ENCODE results near the gene F10. TPM values are rescaled to one million over a fixed set of nuclear protein-coding genes. Genes with fewer than 3 reads are reported as not detected.
"Not testable (repeated sequence)": the region's sequence is repeated elsewhere in the genome, so short reads cannot be mapped to it uniquely, and the experiment has no call there.

Gene F10
- total RNA-seq, 1 donor from 2014 or later = not detected

- not testable (repeated sequence) for DNase-seq (ENCODE audit: low spot score); H3K4me1 Mint-ChIP-seq (ENCODE audit: low read depth); H3K27ac Mint-ChIP-seq; H3K4me3 Mint-ChIP-seq; H3K36me3 Mint-ChIP-seq (ENCODE audit: low read depth); H3K27me3 Mint-ChIP-seq (ENCODE audit: insufficient read depth); H3K9me3 Mint-ChIP-seq
- intact Hi-C loops (cut with micrococcal nuclease) = loop anchor here (10.0 kb wide), 1 partner anchor 168 kb away; no protein-coding TSS in a partner anchor
Observed at GRCh38 chr13:113112475-113112874, 10.1 kb upstream of the F10 start.

DNA sequence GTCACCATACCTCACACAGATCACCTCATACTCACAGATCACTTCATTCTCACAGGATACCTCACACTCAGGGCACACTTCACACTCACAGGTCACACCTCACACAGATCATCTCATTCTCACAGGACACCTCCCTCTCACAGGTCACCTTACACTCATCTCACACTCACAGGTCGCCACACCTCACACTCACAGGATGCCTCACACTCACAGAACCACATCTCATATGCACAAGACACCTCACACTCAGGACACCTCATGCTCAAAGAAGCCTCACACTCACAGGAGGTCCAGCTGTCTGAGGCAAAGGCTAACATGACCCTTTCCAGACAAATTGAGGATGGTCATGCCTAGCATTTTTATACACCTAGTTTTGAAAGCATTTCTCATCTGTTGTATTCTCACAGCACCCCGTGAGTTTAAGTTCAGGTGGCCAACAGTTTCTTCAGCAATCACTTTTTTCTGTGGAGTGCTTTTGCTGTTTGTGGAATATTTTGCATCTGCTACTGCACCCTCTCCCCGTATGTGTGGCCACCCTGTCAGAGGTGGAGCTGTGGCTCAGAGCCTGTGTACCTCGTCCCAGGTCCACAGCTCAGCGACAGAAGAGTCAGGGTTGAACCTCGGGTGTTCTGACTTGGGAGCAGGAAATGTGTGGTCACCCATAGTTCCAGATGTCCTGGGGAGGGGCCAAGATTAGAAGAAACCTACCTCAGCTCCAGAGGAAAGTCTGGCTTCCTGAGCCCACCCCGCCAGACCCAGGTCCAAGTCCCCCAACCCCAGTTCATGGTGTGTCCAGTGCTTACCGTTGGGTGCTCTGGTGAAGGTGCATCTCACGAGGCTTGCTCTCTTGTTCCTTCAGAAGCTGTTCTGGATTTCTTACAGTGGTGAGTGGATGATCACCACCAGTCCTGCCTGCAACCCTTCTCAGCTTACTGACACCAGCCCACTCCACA, 9.4 kb upstream of the F10 start:
- Mint-ChIP-seq H3K36me3 (ENCODE audit: low read depth) (no peaks in the 10 kb centered on the region), H3K4me3 (no peak overlapping the region), H3K4me1 (ENCODE audit: low read depth) (no peaks in the 10 kb centered on the region), H3K27ac (no peak overlapping the region), H3K9me3 (no peaks in the 10 kb centered on the region), H3K27me3 (ENCODE audit: insufficient read depth) (peaks cover 6% of the 10 kb centered on the region)
- DNase-seq (ENCODE audit: low spot score) = no peak
- intact Hi-C loops (cut with micrococcal nuclease) = loop anchor here (10.0 kb wide), 1 partner anchor 168 kb away; no protein-coding TSS in a partner anchor

DNA sequence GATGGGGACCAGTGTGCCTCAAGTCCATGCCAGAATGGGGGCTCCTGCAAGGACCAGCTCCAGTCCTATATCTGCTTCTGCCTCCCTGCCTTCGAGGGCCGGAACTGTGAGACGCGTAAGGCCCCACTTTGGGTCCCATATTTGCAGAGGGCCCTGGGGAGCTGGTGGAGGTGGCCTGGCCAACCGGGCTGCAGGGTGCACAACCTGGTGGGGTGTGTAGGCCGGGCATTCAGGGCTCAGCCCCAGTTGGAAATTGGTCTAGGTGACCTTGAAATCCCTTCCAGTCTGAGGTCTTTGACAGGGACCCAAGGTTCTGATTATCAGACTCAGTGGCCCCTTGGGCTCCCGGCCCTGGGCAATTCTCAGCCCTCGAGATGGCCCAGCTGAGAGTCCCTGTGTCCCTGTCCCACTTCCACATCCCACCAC, 8.7 kb upstream of the F10 start:
- peaks cover 6% of the 10 kb centered on the region for H3K27me3 Mint-ChIP-seq (ENCODE audit: insufficient read depth)
- no peaks in the 10 kb centered on the region for H3K9me3 Mint-ChIP-seq
- intact Hi-C loops (cut with micrococcal nuclease) = loop anchor here (10.0 kb wide), 1 partner anchor 169 kb away; no protein-coding TSS in a partner anchor
- no peak for DNase-seq (ENCODE audit: low spot score)
- no peak overlapping the region for H3K4me3 Mint-ChIP-seq
- no peak overlapping the region for H3K27ac Mint-ChIP-seq
- no peaks in the 10 kb centered on the region for H3K4me1 Mint-ChIP-seq (ENCODE audit: low read depth)
- H3K36me3 Mint-ChIP-seq (ENCODE audit: low read depth) = no peaks in the 10 kb centered on the region

DNA sequence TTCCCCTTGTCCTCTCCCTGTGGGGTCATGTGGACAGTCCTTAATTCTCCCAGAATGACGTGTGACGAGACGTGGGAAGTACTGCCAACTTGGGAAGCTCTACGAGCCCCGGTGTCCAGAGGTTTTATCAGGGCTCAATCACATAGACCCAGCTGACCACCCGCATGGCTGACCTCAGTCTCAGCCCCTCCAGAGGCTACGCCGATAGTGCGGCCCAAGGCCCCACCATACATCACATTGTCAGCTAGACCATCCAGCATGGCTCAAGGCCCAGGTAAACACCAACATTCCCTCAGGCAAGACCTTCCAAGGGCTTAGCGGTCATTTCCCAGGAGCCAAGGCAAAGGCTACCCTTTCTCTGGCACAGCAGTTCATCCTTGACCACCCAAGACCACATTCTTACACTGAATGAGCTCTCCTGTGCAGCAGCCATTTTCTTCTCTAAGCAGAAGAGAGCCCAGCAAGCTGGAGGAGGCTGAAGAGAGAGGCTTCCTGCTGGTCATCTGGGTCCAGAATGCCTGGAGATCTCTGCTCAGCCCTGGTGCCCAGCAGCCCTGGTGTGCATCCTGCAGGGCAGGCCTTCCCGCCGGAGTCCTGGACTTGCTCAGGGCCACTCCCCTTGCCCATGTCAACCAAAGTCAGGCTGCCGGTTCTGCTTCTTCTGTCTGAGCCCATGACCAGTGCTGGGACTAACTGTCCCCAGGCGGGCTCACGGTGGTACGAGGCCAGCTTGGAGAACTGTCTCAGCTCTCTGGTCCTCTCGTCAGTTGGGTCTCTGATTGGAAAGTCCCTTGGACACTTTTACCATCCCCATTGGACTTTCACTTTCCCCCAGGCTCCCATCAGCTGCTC, 7.9 kb upstream of the F10 start:
- H3K27ac Mint-ChIP-seq = no peak overlapping the region
- DNase-seq (ENCODE audit: low spot score) = no peak
- peaks cover 6% of the 10 kb centered on the region for H3K27me3 Mint-ChIP-seq (ENCODE audit: insufficient read depth)
- H3K36me3 Mint-ChIP-seq (ENCODE audit: low read depth) = no peaks in the 10 kb centered on the region
- no peaks in the 10 kb centered on the region for H3K9me3 Mint-ChIP-seq
- H3K4me3 Mint-ChIP-seq = no peak overlapping the region
- intact Hi-C loops (cut with micrococcal nuclease) = loop anchor here (10.0 kb wide), 1 partner anchor 170 kb away; no protein-coding TSS in a partner anchor
- H3K4me1 Mint-ChIP-seq (ENCODE audit: low read depth) = no peaks in the 10 kb centered on the region

- Mint-ChIP-seq H3K36me3 (ENCODE audit: low read depth) (no peaks in the 10 kb centered on the region), H3K27me3 (ENCODE audit: insufficient read depth) (peaks cover 6% of the 10 kb centered on the region), H3K4me3 (no peak overlapping the region), H3K9me3 (no peaks in the 10 kb centered on the region), H3K27ac (no peak overlapping the region), H3K4me1 (ENCODE audit: low read depth) (no peaks in the 10 kb centered on the region)
- intact Hi-C loops (cut with micrococcal nuclease) = loop anchor here (10.0 kb wide), 1 partner anchor 171 kb away; no protein-coding TSS in a partner anchor
- no peak for DNase-seq (ENCODE audit: low spot score)
Observed at GRCh38 chr13:113115363-113116205, 7.0 kb upstream of the F10 start.

- H3K4me1 Mint-ChIP-seq (ENCODE audit: low read depth) = no peaks in the 10 kb centered on the region
- H3K27me3 Mint-ChIP-seq (ENCODE audit: insufficient read depth) = peaks cover 6% of the 10 kb centered on the region
- H3K27ac Mint-ChIP-seq = no peak overlapping the region
- intact Hi-C loops (cut with micrococcal nuclease) = loop anchor here (10.0 kb wide), 1 partner anchor 172 kb away; no protein-coding TSS in a partner anchor
- no peaks in the 10 kb centered on the region for H3K9me3 Mint-ChIP-seq
- DNase-seq (ENCODE audit: low spot score) = no peak
- no peaks in the 10 kb centered on the region for H3K36me3 Mint-ChIP-seq (ENCODE audit: low read depth)
- H3K4me3 Mint-ChIP-seq = no peak overlapping the region
Observed at GRCh38 chr13:113116206-113116800, 6.3 kb upstream of the F10 start.

DNA sequence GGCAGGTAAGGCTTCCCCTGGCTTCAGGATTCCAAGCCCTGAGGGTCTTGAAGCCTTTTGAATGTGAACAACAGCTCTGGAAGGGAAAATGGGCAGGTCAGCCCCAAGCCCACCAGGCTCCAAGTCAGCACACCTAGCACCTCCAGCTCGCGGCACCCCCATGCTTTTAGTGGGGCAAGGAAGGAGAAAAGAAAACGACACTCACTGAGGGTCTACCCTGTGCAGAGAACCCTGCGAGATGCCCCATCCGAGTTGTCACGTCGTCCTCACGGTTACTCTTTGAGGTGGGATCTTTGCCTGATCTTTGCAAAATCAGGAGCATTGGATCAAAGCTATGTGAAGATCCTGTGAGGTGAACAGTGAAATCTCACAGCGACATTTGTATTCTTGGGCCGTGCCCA, 5.7 kb upstream of the F10 start:
- no peak for DNase-seq (ENCODE audit: low spot score)
- Mint-ChIP-seq H3K27me3 (ENCODE audit: insufficient read depth) (peaks cover 6% of the 10 kb centered on the region), H3K4me1 (ENCODE audit: low read depth) (no peaks in the 10 kb centered on the region), H3K36me3 (ENCODE audit: low read depth) (no peaks in the 10 kb centered on the region), H3K4me3 (no peak overlapping the region), H3K9me3 (no peaks in the 10 kb centered on the region), H3K27ac (no peak overlapping the region)
- intact Hi-C loops (cut with micrococcal nuclease) = loop anchor here (10.0 kb wide), 1 partner anchor 172 kb away; no protein-coding TSS in a partner anchor

DNA sequence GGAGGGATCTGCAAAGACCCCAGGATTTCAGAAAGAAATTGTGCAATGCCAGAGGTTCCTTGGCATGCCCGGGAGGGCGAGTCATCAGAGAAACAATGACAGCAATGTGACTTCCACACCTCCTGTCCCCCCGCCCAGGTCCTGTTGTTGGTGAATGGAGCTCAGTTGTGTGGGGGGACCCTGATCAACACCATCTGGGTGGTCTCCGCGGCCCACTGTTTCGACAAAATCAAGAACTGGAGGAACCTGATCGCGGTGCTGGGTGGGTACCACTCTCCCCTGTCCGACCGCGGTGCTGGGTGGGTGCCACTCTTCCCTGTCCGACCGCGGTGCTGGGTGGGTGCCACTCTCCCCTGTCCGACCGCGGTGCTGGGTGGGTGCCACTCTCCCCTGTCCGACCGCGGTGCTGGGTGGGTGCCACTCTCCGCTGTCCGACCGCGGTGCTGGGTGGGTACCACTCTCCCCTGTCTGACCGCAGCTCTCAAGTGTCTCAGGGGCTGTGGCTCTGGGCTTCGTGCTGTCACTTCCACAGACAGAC, 5.2 kb upstream of the F10 start:
- intact Hi-C loops (cut with micrococcal nuclease) = loop anchor here (10.0 kb wide), 1 partner anchor 173 kb away; no protein-coding TSS in a partner anchor

DNA sequence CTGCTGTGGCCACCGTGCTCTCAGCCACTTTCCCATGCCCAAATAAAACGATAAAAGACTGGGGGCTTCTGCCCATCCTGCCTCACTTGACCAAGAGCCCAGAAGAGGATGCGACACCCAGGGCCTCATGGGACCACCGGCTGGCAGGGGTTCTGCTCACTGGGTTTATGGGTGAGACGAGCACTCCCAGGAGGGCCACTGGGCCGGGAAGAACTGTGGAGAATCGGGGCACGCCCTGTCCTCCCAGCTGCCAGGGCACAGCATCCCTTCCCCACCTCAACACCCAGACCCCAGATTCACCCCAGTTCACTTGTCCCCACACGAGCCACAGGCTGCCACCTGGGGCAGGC, 4.7 kb upstream of the F10 start:
- H3K4me3 Mint-ChIP-seq = no peak overlapping the region
- no peaks in the 10 kb centered on the region for H3K9me3 Mint-ChIP-seq
- no peaks in the 10 kb centered on the region for H3K4me1 Mint-ChIP-seq (ENCODE audit: low read depth)
- DNase-seq (ENCODE audit: low spot score) = no peak
- H3K27ac Mint-ChIP-seq = no peak overlapping the region
- intact Hi-C loops (cut with micrococcal nuclease) = loop anchor here (10.0 kb wide), 1 partner anchor 173 kb away; no protein-coding TSS in a partner anchor
- H3K36me3 Mint-ChIP-seq (ENCODE audit: low read depth) = no peaks in the 10 kb centered on the region
- peaks cover 6% of the 10 kb centered on the region for H3K27me3 Mint-ChIP-seq (ENCODE audit: insufficient read depth)

More for the DNA sequence above, 5.2 kb upstream of the F10 start:
- Mint-ChIP-seq H3K27ac (no peak overlapping the region), H3K27me3 (ENCODE audit: insufficient read depth) (peaks cover 6% of the 10 kb centered on the region), H3K9me3 (no peaks in the 10 kb centered on the region), H3K36me3 (ENCODE audit: low read depth) (no peaks in the 10 kb centered on the region), H3K4me3 (no peak overlapping the region), H3K4me1 (ENCODE audit: low read depth) (no peaks in the 10 kb centered on the region)
- no peak for DNase-seq (ENCODE audit: low spot score)

DNA sequence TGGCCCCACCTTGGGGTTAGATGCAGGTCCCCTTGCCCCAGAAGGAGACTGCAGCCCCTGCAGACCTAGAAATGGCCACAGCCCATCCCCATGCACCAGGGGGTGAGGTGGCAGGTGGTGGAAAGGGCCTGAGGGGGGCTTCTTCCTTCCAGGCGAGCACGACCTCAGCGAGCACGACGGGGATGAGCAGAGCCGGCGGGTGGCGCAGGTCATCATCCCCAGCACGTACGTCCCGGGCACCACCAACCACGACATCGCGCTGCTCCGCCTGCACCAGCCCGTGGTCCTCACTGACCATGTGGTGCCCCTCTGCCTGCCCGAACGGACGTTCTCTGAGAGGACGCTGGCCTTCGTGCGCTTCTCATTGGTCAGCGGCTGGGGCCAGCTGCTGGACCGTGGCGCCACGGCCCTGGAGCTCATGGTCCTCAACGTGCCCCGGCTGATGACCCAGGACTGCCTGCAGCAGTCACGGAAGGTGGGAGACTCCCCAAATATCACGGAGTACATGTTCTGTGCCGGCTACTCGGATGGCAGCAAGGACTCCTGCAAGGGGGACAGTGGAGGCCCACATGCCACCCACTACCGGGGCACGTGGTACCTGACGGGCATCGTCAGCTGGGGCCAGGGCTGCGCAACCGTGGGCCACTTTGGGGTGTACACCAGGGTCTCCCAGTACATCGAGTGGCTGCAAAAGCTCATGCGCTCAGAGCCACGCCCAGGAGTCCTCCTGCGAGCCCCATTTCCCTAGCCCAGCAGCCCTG, 4.2 kb upstream of the F10 start:
- no peaks in the 10 kb centered on the region for H3K9me3 Mint-ChIP-seq
- no peaks in the 10 kb centered on the region for H3K36me3 Mint-ChIP-seq (ENCODE audit: low read depth)
- intact Hi-C loops (cut with micrococcal nuclease) = loop anchor here (10.0 kb wide), 1 partner anchor 174 kb away; no protein-coding TSS in a partner anchor
- peaks cover 6% of the 10 kb centered on the region for H3K27me3 Mint-ChIP-seq (ENCODE audit: insufficient read depth)
- DNase-seq (ENCODE audit: low spot score) = no peak
- H3K4me3 Mint-ChIP-seq = no peak overlapping the region
- H3K27ac Mint-ChIP-seq = no peak overlapping the region
- H3K4me1 Mint-ChIP-seq (ENCODE audit: low read depth) = no peaks in the 10 kb centered on the region

DNA sequence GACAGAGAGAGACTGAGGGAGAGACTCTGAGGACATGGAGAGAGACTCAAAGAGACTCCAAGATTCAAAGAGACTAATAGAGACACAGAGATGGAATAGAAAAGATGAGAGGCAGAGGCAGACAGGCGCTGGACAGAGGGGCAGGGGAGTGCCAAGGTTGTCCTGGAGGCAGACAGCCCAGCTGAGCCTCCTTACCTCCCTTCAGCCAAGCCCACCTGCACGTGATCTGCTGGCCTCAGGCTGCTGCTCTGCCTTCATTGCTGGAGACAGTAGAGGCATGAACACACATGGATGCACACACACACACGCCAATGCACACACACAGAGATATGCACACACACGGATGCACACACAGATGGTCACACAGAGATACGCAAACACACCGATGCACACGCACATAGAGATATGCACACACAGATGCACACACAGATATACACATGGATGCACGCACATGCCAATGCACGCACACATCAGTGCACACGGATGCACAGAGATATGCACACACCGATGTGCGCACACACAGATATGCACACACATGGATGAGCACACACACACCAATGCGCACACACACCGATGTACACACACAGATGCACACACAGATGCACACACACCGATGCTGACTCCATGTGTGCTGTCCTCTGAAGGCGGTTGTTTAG, 3.3 kb upstream of the F10 start:
- Mint-ChIP-seq H3K9me3 (no peaks in the 10 kb centered on the region), H3K4me1 (ENCODE audit: low read depth) (no peaks in the 10 kb centered on the region), H3K36me3 (ENCODE audit: low read depth) (no peaks in the 10 kb centered on the region), H3K27ac (no peak overlapping the region), H3K4me3 (no peak overlapping the region), H3K27me3 (ENCODE audit: insufficient read depth) (peaks cover 1% of the 10 kb centered on the region)
- DNase-seq (ENCODE audit: low spot score) = no peak
- intact Hi-C loops (cut with micrococcal nuclease) = loop anchor here (10.0 kb wide), 1 partner anchor 174 kb away; no protein-coding TSS in a partner anchor
